Pulmonary artery endothelial cell (primary cell): Measurements from ENCODE around the gene EXT2. TPM values are rescaled to one million over a fixed set of nuclear protein-coding genes. Genes with fewer than 3 reads are reported as not detected.
A peak's percentile ranks its signal among the peaks of the same experiment; 100 is the strongest.

Source experiments
- DNase-seq: peaks from one replicate; pipeline ENCODE4 v3.0.0-alpha.2; 2011; ENCODE audit warnings: low read depth, low spot score
- total RNA-seq: library from RNA; depleted of rRNA; stranded (reverse); fragments of >200 nt; gene quantifications from 2 replicates; pipeline ENCODE4 v1.2.3, GENCODE V29; 2014

Gene EXT2
- total RNA-seq, 1 donor from 2014 or later = 87.9 TPM

DNA sequence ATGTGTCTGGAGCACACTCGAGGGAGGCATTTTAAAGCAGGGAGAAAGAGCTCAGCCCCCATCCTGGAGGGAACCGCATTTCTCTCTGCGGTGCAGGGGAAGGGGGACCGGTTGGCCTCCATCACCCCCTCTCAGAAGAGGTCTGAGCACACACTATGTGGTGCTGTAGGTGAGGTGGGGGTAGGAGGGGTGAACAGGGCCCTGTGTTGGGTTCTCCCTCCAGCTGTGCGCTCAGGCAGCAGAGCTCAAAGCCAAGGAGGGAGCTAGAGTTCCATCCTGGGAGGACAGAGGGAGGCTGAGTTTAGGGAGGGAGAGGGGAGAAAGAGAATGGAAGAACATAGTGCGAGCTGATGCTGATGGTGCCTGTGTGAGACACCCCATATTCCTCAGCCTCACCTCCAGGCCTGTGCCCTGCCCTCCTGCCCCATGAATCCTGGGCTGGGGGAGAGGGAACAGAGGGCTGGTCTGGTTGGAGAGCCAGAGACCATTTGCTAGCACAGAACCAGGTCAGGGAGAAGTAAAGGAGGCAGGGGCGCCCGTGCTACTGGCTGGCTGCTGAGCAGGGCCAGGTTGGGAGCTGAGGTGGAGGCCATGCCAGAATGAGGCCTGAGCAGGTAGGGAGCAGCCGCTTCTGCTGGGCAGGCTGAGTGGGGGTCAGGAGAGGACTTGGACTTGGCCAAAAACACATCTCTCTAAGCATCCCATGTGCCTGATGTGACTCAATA, 170.7 kb downstream of the EXT2 start:
- no peak for DNase-seq

DNA sequence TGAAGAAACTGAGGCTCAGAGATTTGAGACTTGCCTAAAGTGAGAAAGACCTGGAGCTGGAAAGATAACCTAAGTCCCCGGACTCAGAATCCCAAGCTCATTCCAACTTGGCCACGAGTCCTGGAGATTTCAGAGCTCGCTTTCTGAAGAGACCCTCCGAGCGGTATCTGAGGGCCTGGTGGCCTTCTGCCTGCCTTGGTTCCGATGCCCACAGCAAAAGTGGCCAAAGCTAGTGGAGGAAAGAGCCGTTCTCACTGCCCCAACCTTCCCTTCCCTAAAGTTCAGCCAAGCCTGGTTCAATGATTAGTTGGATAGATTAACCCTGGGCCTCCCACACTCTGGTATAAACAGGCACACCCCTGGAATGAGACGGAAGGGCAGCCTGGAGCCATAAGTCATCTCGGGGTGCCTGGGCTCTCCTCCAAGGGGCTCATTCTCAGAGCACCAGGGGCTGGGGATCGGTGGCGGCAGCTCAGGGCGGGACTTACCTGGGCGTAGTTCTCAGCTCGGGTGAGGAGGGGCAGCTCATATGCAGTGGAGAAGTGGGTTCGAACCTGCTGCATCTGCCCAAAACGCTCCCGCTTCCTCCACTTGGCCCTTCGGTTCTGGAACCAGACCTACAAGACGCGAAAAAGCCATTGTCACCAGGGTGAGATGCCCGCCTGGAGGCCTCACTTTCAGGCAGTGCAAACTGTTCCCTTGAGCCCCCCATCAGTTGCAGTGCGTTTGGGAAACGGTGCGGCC, 171.7 kb downstream of the EXT2 start:
- DNase-seq = no peak

- DNase-seq = no peak
These were observed 172.5 kb downstream of the EXT2 start for GRCh38 chr11:44267750-44268613.

DNA sequence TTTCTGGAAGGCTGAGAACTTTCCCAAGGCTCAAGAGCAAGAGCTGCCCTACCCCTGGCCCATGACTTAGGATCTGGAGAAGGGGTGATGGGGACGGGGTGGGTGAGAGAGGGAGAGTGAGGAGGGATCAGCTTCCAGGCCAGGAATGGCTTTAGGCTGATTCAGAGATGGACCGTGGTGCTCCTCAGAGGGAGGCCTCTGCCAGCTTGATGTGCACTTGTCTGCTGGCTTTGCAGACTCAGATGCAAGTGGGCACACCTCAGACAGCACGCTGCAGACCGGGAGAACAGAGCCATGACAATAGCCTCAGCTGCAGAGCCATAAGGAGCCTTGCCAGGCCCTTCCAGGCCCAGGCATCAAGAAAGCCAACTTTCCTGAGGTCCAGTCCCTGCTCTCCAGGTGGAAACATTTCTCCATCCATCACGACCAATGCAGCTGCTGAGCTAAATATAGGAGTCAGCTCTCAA, 173.2 kb downstream of the EXT2 start:
- no peak for DNase-seq

- DNase-seq = peak; percentile 29
These were observed 174.2 kb downstream of the EXT2 start for GRCh38 chr11:44269369-44270351.

- no peak for DNase-seq
These were observed 175.2 kb downstream of the EXT2 start for GRCh38 chr11:44270403-44271273.

- no peak for DNase-seq
These were observed 175.8 kb downstream of the EXT2 start for GRCh38 chr11:44271286-44271685.

DNA sequence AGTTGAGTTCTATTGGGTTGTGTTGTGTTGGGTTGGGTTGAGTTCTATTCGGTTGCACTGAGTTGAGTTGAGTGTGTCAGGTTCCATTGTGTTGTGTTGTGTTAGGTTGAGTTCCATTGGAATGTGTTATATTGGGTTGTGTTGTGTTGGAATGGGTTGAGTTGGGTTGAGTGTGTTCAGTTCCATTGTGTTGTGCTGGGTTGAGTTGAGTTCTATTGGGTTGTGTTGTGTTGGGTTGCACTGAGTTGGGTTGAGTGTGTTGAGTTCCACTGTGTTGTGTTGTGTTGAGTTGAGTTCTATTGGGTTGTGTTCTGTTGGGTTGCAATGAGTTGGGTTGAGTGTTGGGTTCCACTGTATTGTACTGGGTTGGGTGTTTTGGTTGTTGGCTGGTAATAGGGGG, 178.9 kb downstream of the EXT2 start:
- DNase-seq = no peak

DNA sequence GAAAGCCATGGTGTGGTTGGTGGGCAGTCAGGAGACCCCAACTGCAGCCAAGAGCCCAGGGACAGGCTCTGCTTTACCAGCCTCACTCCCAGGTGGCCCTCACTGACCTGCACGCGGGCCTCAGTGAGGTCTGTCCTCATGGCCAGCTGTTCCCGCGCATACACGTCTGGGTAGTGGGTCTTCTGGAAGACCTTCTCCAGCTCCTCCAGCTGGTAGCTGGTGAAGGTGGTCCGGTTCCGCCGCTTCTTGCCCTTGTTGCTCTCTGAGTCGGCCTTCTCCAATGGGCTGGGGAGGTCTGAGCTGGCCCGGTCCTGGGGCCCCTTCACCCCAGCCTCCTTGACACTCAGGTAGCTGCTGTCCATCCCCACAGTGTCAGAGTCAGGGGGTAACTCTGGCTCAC, 179.8 kb downstream of the EXT2 start:
- no peak for DNase-seq

DNA sequence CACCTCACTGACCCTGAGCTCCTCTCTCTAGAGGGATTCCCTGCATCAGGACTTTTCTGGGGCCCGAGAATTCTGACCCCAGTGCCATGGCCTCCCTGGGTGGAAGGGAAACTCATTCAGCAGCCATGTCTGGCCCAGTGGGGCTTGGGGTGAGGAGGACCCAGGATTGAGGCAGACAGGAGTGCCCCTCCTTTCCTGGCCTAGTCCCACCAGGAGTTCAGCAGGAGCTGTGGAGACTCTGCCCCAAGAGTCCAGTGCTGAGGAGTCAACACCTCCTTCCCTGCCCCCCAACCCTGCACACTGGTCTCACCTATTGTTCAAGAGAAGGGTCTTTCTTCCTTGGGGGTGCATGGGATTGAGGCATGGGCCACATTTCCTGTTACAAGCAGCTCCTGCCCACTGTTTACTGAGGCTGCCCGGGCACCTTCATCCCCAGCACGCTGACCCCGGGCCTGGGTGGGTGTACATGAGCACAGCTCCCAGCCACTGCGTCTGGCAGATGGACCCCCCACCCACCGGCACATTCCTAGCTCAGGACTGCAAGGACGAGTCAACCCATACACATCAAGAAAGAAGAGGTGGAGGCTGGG, 180.6 kb downstream of the EXT2 start:
- DNase-seq = no peak

DNA sequence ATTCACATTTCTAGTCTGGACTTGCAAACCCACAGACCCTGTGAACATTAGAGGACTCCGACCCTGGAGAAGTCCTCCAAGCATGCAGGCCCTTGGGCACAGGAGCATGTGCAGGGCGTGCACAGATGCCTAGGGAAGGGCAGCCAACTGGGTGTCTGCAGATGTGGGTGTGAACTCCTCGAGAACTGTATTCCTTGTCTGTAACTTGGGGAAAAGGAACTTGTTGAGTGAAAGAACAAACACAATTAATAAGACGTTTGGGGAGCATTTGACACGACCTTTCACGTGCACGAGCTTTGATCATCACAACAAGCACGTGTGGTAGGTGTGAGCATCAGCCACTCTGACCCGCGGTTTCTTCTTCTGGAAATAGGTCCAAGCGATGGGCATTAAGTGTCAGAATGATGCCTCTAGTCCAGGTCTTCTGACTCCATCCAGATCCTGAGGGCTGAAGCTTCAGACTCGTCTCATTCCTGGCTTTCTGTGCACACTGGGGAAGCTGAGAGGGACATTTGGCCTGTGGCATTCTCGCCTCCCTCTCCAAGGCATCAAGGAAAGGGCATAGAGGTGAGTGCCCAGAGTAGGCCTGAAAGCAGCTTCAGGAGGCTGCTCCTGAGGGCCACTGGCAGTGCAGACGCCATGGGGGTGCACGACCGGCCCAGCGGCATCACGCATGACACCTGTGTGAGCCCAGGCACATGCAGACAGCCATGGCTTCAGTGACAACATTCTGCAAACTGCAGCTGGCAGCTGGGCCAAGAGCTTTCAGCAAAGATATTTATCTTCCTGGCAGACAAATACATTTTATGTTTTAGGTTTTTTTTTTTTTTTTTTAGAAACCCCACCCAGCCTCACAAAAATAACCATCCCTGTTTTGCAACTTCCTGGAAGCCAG, 182.0 kb downstream of the EXT2 start:
- DNase-seq = no peak

GRCh38 chr11:44279483-44279882, 184.0 kb downstream of the EXT2 start:
- no peak for DNase-seq

- no peak for DNase-seq
These were observed 184.8 kb downstream of the EXT2 start for GRCh38 chr11:44280257-44280656.

DNA sequence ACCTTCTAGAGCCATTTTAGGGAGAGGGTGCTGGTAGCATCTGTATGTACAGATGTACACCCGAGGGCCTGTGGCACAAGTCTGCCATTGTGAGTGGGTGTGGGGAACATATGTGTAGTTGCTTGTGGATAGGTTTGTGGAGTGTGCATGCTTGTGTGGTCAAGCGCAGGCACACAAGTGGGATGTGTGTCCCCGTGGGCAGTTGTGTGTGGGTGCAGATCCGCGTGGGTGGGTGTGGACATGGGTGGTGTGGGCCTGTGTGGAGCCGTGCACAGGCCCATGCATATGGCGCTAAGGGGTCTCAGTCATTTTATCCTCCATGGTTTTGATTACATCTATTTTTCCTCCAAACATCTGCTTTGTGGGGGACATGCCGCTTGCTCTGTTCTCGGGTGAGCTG, 185.7 kb downstream of the EXT2 start:
- no peak for DNase-seq

DNA sequence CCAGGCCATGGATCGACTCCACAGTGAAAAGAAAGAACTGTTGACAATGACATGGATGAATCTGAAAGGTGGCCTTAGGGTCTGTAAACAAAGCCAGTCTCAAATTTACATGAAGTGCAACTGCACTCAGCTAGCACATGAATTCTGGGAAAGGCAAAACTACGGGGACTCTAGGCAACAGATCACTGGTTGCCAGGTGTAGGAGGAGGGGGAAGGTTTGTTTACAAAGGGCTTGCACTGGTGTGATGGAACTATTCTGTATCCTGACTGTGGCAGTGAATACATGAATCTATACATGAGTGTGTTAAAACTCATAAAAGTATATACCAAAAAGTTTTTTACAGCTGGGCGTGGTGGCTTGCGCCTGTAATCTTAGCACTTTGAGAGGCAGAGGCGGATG, 187.1 kb downstream of the EXT2 start:
- no peak for DNase-seq

GRCh38 chr11:44285756-44286155, 190.3 kb downstream of the EXT2 start:
- DNase-seq = no peak

DNA sequence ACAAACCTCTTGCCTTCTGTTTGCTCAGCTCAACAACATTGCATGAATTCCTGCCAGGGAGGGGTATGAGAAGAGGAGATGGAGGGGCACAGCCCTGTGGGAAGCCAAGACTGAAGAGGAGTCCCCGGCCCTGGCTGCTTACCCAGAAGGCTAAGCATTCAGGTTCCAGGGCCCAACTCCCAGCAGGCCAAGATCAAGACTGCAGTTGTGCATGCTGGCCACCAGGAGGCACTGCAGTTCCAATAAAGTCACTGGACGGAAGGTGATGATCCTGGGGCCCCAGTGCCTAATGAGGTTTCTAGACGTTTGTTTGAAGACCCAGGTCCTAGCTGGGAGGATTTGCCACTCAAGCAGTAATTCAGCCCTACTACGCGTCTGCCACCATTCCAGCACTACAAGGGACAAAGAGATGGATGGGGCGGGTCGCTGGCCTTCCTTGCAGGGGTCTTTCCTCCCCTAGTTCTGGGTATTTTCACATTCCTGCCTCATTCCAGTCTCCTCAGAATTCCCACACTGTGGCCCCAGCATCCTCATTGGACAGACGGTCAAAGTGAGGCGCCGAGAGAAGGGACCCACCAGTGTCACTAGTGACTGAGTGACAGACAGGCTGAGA, 190.9 kb downstream of the EXT2 start:
- DNase-seq = no peak

DNA sequence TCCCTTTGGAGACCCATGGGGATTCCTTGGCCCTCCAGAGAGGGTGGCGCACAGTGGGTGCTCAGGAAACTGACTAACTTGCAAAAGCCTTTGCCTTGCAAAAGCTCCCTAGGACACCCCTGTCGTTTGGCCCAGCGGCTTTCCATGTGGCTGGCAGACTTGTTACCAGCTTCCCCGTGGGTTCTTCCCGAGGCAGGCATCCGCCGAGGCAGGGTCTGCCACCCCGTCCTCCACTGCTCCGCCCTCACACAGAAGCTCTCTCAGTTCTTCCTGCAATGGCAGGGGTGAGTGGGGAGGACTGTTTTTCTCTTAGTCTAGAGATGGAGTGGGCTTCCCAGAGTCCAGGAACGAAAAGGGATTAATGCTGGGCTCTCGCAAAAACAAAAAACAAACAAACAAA, 191.4 kb downstream of the EXT2 start:
- DNase-seq = no peak
